EH (cell line): ENCODE measurements around the gene PIGBOS1.
"Not testable (repeated sequence)": the region's sequence is repeated elsewhere in the genome, so short reads cannot be mapped to it uniquely, and the experiment has no call there.

Experiments used
- DNase-seq: peaks from one replicate; pipeline ENCODE4 v3.0.0-alpha.2; 2015; ENCODE audit warnings: low read depth

The PIGBOS1 gene

DNA sequence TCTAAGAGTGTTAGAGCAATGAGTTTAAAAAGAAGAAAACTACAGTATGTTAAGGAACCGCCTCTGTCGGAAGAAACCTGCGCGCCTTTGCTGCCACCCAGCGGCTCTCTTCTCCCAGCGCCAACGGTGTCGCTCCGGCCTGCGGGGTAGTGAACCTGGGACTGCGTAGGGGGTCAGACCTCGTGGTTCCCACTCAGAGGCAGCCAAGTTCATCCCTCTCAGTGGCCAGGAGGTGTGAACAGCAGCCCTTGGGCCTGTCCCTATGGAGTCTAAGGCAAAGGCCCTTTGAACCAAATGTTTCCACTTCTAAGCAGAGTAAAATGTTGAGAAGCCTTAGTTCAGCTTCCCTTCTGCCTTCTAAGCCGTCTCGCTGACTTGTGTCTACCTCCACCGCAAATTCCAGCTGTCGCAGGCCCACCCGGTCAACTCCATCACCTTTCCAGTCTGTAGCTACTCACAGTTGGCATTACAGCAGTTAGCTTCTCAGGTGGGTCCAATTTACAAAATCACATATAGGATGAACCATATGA, 28.3 kb downstream of the PIGBOS1 start:
- peak; percentile 77 for DNase-seq

DNA sequence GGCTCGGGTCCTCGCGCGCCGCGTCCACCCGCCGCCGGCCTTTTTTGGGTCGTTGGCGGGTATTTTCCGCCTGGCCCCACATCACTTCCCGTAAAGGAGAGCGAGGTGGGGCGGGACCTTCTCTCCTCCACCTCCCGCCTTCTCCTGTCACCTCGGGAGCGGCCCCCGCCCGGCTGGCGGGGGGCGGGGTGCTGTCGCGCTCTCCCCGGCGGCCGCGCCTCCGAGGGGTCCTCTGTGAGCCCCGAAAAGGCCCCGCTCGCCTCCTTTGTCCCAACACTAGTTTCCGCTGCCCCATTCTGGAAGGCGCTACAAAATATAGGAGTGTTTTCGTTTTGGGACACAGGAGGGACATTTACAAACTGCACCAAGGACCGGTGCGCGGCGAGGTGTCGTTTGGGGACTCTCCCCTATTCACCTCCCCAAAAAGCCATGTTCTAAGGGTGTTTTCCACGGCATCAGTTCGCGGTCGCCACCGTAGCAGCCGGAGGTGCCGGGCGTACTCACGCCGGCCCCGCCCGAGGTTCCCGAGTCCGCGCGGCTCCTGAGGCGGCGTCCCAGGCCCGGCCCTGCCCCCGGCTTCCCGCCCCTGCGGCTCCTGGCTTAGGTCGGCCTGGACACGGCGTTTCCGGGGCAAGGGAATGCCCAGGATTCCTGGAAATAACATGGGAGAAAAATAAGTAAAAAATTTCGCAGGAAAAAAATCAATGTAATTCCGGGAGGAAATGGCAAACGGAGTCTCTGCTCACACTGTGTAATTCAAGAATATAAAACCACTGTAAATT, 29.0 kb downstream of the PIGBOS1 start, which contains the start of gene RAB27A:
Gene RAB27A, minus strand, starts transcription at position 68 of the 782 bp plus-strand sequence. CDS start 54,879 bp downstream, outside the sequence.
- peak; percentile 77 for DNase-seq

GRCh38 chr15:55289011-55289745, 29.7 kb downstream of the PIGBOS1 start:
- peak; percentile 43 for DNase-seq

GRCh38 chr15:55288006-55288717, 30.8 kb downstream of the PIGBOS1 start:
- DNase-seq = no peak

- not testable (repeated sequence) for DNase-seq
Measured at GRCh38 chr15:55286442-55287189, 32.3 kb downstream of the PIGBOS1 start.

DNA sequence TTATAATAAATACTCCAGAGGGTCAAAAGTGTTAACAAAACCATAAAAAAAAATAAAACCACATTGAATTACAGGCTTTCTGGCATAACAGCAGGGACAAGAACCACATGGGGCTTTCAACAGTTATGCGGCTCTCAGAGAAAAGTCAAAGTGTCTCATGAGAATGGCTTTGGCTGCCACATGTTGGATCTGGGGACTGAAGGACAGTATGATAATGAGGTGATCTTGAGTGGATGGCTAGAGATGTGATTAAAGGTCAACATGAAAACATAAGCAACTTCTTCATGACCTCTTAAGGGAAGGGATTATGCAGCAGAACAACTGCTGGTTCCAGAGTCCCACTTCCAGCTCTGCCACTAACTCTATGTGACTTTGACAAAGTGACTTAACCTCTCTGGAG, 34.5 kb downstream of the PIGBOS1 start:
- DNase-seq = no peak

DNA sequence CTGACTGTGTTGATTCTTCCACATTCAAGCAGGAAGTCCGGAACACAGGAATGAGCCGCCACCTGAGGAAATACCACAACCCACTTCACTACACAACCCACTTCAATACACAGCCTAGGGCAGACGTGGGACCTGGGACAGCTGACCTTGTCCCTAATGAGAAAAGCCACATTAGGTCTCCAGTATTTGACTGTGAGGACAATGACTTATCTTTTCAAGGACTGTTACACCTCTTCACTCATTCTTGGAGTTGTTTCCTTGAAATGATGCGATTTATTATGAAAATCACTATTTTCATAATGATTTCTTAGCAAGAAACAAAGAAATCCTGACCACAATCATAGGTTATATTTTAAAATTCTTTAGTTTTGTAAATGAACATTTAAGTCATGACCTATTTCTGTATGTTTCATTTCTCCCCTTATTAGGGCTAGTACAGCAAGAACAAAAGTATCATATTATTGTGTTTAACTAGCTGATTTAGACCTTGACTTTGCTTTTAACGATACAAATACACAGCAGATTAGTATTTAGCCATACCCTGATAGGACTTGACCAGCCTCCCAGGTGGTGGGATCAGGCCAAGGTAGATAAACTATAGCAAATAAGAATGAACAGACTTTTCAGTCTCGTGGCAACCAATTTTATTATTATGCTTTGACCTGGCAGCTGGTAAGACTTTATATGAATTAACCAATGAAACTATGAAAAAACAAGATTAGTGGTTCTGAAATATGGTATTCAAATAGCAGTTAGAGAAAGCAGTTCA, 35.4 kb downstream of the PIGBOS1 start:
- no peak for DNase-seq

DNA sequence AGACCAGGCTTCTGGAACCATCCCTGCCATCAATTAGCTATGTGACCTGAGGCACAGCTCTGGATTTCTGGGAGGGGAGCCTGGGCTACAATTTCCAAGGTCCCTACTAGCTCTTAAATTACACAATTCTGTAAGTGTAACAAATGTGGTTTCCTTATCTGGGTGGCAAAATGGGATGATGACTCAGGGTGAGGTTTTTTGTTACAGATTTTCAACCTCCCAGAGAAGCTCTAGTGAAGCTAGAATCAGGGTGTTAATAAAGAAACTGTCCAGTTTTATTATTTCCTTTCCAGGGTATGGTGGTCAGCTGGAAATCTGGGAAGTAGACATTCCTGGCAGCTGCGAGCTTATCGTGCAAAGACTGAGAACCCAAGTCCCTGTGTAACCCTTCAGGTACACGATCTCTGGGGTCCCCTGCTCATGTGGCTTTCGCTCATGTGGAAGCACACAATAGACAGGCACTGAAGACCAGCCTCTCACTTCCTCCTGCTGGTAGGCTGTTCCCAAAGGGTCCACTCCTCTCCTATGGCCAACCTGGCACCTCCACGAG, 36.6 kb downstream of the PIGBOS1 start:
- peak; percentile 83 for DNase-seq

DNA sequence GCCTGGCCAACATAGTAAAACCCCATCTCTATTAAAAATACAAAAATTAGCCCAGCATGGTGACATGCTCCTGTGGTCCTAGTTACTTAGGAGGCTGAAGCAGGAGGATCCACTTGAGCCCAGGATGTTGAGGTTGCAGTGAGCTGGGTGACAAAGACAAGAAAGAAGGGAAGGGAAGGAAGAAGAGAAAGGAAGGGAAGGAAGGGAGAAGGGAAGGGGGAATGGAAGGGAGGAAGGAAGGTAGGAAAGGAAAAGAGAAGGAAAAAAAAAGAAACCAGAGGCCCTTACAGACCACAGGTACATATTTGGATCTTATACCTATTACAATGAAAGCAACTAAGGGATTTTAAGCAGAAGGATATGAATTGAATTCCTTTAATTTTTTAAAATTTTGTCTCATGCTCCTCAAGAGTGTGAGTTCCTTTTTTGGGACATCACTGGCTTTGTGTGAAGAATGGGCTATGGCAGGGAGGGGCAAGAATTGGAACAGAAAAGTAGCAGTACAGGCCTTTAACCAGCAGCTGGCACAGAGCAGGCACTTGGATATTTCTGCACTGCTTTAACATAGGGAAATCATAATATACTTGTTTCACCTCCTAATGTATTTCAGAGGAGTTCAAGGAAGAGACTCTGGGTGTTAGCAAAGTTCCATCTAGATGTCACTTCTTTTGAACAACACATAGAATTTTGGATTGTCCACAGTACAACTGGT, 37.2 kb downstream of the PIGBOS1 start:
- no peak for DNase-seq

DNA sequence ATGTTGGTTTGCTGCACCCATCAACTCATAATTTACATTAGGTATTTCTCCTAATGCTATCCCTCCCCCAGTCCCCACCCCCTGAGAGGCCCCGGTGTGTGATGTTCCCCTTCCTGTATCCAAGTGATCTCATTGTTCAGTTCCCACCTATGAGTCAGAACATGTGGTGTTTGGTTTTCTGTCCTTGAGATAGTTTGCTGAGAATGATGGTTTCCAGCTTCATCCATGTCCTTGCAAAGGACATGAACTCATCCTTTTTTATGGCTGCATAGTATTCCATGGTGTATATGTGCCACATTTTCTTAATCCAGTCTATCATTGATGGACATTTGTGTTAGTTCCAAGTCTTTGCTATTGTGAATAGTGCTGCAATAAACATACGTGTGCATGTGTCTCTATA, 38.3 kb downstream of the PIGBOS1 start:
- DNase-seq = peak; percentile 9

DNA sequence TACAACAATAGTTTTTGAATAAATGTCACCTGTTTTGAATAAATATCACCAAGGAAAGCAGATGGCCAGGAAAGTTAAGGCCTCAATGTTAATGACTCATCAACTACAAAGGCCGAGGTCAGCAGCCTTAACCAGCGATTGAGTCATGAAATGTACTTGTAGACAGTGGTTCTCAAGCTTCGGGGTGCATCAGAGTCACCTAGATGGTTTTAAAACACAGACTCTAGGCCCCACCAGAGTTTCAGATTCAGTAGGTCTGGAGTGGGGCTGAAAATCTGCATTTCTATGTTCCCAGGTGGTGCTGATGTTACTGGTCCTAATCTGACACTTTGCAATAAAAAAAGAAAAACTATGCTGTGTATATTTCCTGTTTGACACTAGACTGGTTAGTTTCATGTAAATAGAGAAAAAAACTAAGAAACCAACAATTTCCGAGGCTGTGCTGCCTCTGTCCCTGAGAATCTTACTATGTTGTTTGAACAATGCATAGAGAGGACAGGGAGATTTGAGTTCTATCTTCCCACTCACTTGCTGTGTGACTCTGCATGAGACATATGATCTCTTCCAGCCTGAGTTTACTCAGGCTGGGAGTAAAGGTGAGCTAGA, 39.1 kb downstream of the PIGBOS1 start:
- peak; percentile 84 for DNase-seq

- DNase-seq = no peak
Measured at GRCh38 chr15:55279100-55279745, 39.7 kb downstream of the PIGBOS1 start.

GRCh38 chr15:55277715-55278114, 41.2 kb downstream of the PIGBOS1 start:
- no peak for DNase-seq

- no peak for DNase-seq
Measured at GRCh38 chr15:55277116-55277564, 41.8 kb downstream of the PIGBOS1 start.

- DNase-seq = no peak
Measured at GRCh38 chr15:55276324-55276723, 42.6 kb downstream of the PIGBOS1 start.

GRCh38 chr15:55270291-55270690, 48.6 kb downstream of the PIGBOS1 start:
- no peak for DNase-seq

DNA sequence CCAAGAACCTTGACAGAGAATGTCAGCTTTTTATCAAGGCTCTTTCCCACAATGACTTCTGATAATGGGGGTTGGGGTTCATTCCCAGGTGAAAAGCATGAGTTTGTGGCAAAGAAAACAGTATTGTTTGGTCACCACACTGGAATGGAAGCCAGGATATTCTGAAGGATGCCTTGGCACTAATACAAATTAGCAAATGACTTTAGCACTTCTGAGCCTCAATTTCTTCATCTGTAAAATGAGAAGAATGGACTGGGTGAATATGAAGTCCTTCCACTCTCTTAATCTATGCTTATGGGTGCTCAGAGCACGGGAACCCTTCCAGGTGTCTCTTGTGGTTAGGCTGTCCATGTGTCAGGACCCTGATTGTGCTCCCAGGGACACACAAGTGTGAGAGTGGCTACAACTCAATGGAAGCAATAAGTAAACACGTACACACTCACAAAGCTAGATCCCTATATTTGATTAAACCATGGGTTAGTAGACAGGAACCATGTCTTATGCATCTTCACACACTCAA, 50.7 kb downstream of the PIGBOS1 start:
- DNase-seq = no peak

GRCh38 chr15:55267401-55268175, 51.3 kb downstream of the PIGBOS1 start:
- peak; percentile 39 for DNase-seq
